WTC11 (cell line): ENCODE results near the gene SYNGR3. TPM values are rescaled to one million over a fixed set of nuclear protein-coding genes. Genes with fewer than 3 reads are reported as not detected.

ENCODE experiments used
- AFF4 ChIP-seq: sonication (generic); formaldehyde crosslinking; IDR thresholded peaks from 2 replicates; pipeline ENCODE4 v1.8.1; 2023; ENCODE audit warnings: mild to moderate bottlenecking, missing genetic modification reagents, borderline replicate concordance
- ATF2 ChIP-seq: sonication (generic); formaldehyde crosslinking; IDR thresholded peaks from 2 replicates; pipeline ENCODE4 v1.8.1; 2022; ENCODE audit warnings: low read depth, missing genetic modification reagents, borderline replicate concordance
- ATF3 ChIP-seq: sonication (generic); formaldehyde crosslinking; conservative IDR thresholded peaks from 2 replicates; pipeline ENCODE4 v1.8.1; 2022; ENCODE audit warnings: mild to moderate bottlenecking, missing genetic modification reagents
- CREB1 ChIP-seq: sonication (generic); formaldehyde crosslinking; IDR thresholded peaks from 2 replicates; pipeline ENCODE4 v1.8.0; 2023; ENCODE audit warnings: mild to moderate bottlenecking, missing genetic modification reagents
- CTCF ChIP-seq: fragments of 200-600 bp; IDR thresholded peaks from 2 replicates; pipeline ENCODE4 v1.8.0; 2022; ENCODE audit warnings: antibody characterized with exemption
- E2F5 ChIP-seq: sonication (generic); formaldehyde crosslinking; IDR thresholded peaks from 2 replicates; pipeline ENCODE4 v1.8.1; 2022; ENCODE audit warnings: mild to moderate bottlenecking, moderate library complexity, missing genetic modification reagents
- ERG ChIP-seq: fragments of 250-450 bp; sonication (Bioruptor Pico); IDR thresholded peaks from 2 replicates; pipeline ENCODE4 v1.8.0; 2021; ENCODE audit warnings: mild to moderate bottlenecking
- ETV6 ChIP-seq: sonication (generic); formaldehyde crosslinking; IDR thresholded peaks from 2 replicates; pipeline ENCODE4 v1.8.1; 2022; ENCODE audit warnings: mild to moderate bottlenecking, missing genetic modification reagents
- FOXP1 ChIP-seq: sonication (generic); formaldehyde crosslinking; IDR thresholded peaks from 2 replicates; pipeline ENCODE4 v1.8.0; 2022; ENCODE audit warnings: missing genetic modification reagents, mild to moderate bottlenecking, moderate library complexity, borderline replicate concordance
- NFYB ChIP-seq: sonication (generic); formaldehyde crosslinking; conservative IDR thresholded peaks from 2 replicates; pipeline ENCODE4 v1.8.0; 2022; ENCODE audit warnings: low read depth, missing genetic modification reagents
- OVOL2 ChIP-seq: fragments of 250-450 bp; sonication (Bioruptor Pico); IDR thresholded peaks from 2 replicates; pipeline ENCODE4 v1.9.0; 2021; ENCODE audit warnings: mild to moderate bottlenecking, borderline replicate concordance
- PRDM15 ChIP-seq: sonication (generic); formaldehyde crosslinking; IDR thresholded peaks from 2 replicates; pipeline ENCODE4 v1.8.0; 2022; ENCODE audit warnings: missing genetic modification reagents
- PRRX2 ChIP-seq: fragments of 250-450 bp; sonication (Bioruptor Pico); IDR thresholded peaks from 2 replicates; pipeline ENCODE4 v1.8.0; 2021; ENCODE audit warnings: mild to moderate bottlenecking
- TCF7 ChIP-seq: sonication (generic); formaldehyde crosslinking; IDR thresholded peaks from 2 replicates; pipeline ENCODE4 v1.8.0; 2022; ENCODE audit warnings: mild to moderate bottlenecking, low read depth, missing genetic modification reagents, moderate library complexity
- ZMAT4 ChIP-seq: fragments of 250-450 bp; sonication (Bioruptor Pico); IDR thresholded peaks from 2 replicates; pipeline ENCODE4 v1.9.0; 2021; ENCODE audit warnings: mild to moderate bottlenecking
- ZNF263 ChIP-seq: sonication (generic); formaldehyde crosslinking; IDR thresholded peaks from 2 replicates; pipeline ENCODE4 v1.8.1; 2022; ENCODE audit warnings: low read depth, mild to moderate bottlenecking, moderate library complexity, missing genetic modification reagents
- ZNF281 ChIP-seq: sonication (generic); formaldehyde crosslinking; IDR thresholded peaks from 2 replicates; pipeline ENCODE4 v1.8.0; 2023; ENCODE audit warnings: mild to moderate bottlenecking, missing genetic modification reagents
- ZNF512 ChIP-seq: sonication (generic); formaldehyde crosslinking; IDR thresholded peaks from 2 replicates; pipeline ENCODE4 v1.8.1; 2022; ENCODE audit warnings: missing genetic modification reagents, borderline replicate concordance
- total RNA-seq: library from RNA; stranded (reverse); gene quantifications from 3 replicates; pipeline ENCODE4 v1.2.3, GENCODE V29; 2021

The SYNGR3 gene
- total RNA-seq, 1 experiment from 2014 or later = 41.5 TPM

- no peak for TF ChIP-seq ZNF281 (CRISPR knock-in tag)
- TF ChIP-seq CREB1 = no peak
- no peak for TF ChIP-seq PRDM15
- TF ChIP-seq ATF2 (CRISPR knock-in tag) = no peak
- no peak for TF ChIP-seq OVOL2
- no peak for TF ChIP-seq PRRX2 (CRISPR knock-in tag)
- TF ChIP-seq FOXP1 (CRISPR knock-in tag) = 0 out of 2 replicates have a peak, but pooled peaks have one; percentile 26
- TF ChIP-seq NFYB (CRISPR knock-in tag) = no peak
- TF ChIP-seq ZNF512 = no peak
- no peak for TF ChIP-seq ZNF263 (CRISPR knock-in tag)
- no peak for TF ChIP-seq ERG (CRISPR knock-in tag)
- no peak for TF ChIP-seq ZMAT4 (CRISPR knock-in tag)
- TF ChIP-seq TCF7 = 0 out of 2 replicates have a peak, but pooled peaks have one; percentile 63
- TF ChIP-seq ATF3 (CRISPR knock-in tag) = no peak
- TF ChIP-seq AFF4 (CRISPR knock-in tag) = no peak
- peak; percentile 59; the same call in 1 of the 2 replicates for TF ChIP-seq E2F5 (CRISPR knock-in tag)
- TF ChIP-seq CTCF = no peak
- 0 out of 2 replicates have a peak, but pooled peaks have one; percentile 65 for TF ChIP-seq ETV6 (CRISPR knock-in tag)
These were observed 10.3 kb upstream of the SYNGR3 start (continued) for GRCh38 chr16:1979271-1980029.
